Measurements from ENCODE around the gene RPRD1B.
A peak's percentile ranks its signal among the peaks of the same experiment; 100 is the strongest.

The RPRD1B gene

GRCh38 chr20:38112930-38113294 is 79.4 kb downstream of the RPRD1B start:
- H3K4me3 ChIP-seq (ENCODE audit: low read depth, low read length, poor library complexity, severe bottlenecking): no peak overlapping the region
- no peak overlapping the region for H3K9ac ChIP-seq (ENCODE audit: low read length)
- H3K27ac ChIP-seq (ENCODE audit: low read depth, low read length, poor library complexity, severe bottlenecking): no peak overlapping the region
- no peak overlapping the region for H2AFZ ChIP-seq (ENCODE audit: low read length)
- no peaks in the 10 kb centered on the region for H3K79me2 ChIP-seq (ENCODE audit: insufficient read depth, low read length)
- no peak for TF ChIP-seq CTCF (IDR thresholded peaks at IDR 0.05; ENCODE audit: low read length)
- TF ChIP-seq EZH2 (IDR thresholded peaks at IDR 0.05; ENCODE audit: borderline replicate concordance, low read length): no peak
- no peak overlapping the region for H3K4me2 ChIP-seq (ENCODE audit: low read length)
- no peaks in the 10 kb centered on the region for H3K27me3 ChIP-seq (ENCODE audit: insufficient read depth, low read length)
- no peaks in the 10 kb centered on the region for H4K20me1 ChIP-seq (ENCODE audit: insufficient read depth, low read length)
- H3K4me1 ChIP-seq (ENCODE audit: insufficient read depth, low read length, severe bottlenecking): no peaks in the 10 kb centered on the region
- H3F3A ChIP-seq (ENCODE audit: insufficient read depth, low read length): no peaks in the 10 kb centered on the region
- no peaks in the 10 kb centered on the region for H3K36me3 ChIP-seq (ENCODE audit: insufficient read depth, low read length)
- H3K9me3 ChIP-seq (ENCODE audit: low read length): no peaks in the 10 kb centered on the region
- no peaks in the 10 kb centered on the region for H3K9me2 ChIP-seq (ENCODE audit: low read depth, low read length)

GRCh38 chr20:38113401-38114325 is 80.1 kb downstream of the RPRD1B start:
- TF ChIP-seq CTCF (IDR thresholded peaks at IDR 0.05; ENCODE audit: low read length) (peak; percentile 45; the same call in 1 of the 2 replicates), EZH2 (IDR thresholded peaks at IDR 0.05; ENCODE audit: borderline replicate concordance, low read length) (no peak)
- Histone ChIP-seq H3K79me2 (ENCODE audit: insufficient read depth, low read length) (no peaks in the 10 kb centered on the region), H3K9ac (ENCODE audit: low read length) (no peak overlapping the region), H3K9me2 (ENCODE audit: low read depth, low read length) (no peaks in the 10 kb centered on the region), H3K27ac (ENCODE audit: low read depth, low read length, poor library complexity, severe bottlenecking) (no peak overlapping the region), H3K27me3 (ENCODE audit: insufficient read depth, low read length) (no peaks in the 10 kb centered on the region), H3K4me3 (ENCODE audit: low read depth, low read length, poor library complexity, severe bottlenecking) (no peak overlapping the region), H3K4me2 (ENCODE audit: low read length) (no peak overlapping the region), H3K4me1 (ENCODE audit: insufficient read depth, low read length, severe bottlenecking) (no peaks in the 10 kb centered on the region), H3K9me3 (ENCODE audit: low read length) (no peaks in the 10 kb centered on the region), H2AFZ (ENCODE audit: low read length) (no peak overlapping the region), H3F3A (ENCODE audit: insufficient read depth, low read length) (no peaks in the 10 kb centered on the region), H4K20me1 (ENCODE audit: insufficient read depth, low read length) (no peaks in the 10 kb centered on the region), H3K36me3 (ENCODE audit: insufficient read depth, low read length) (no peaks in the 10 kb centered on the region)

- no peaks in the 10 kb centered on the region for H3K9me2 ChIP-seq (ENCODE audit: low read depth, low read length)
- H3K27me3 ChIP-seq (ENCODE audit: insufficient read depth, low read length): no peaks in the 10 kb centered on the region
- H3K4me3 ChIP-seq (ENCODE audit: low read depth, low read length, poor library complexity, severe bottlenecking): no peak overlapping the region
- H3K36me3 ChIP-seq (ENCODE audit: insufficient read depth, low read length): no peaks in the 10 kb centered on the region
- H3K4me2 ChIP-seq (ENCODE audit: low read length): no peak overlapping the region
- no peak overlapping the region for H3K27ac ChIP-seq (ENCODE audit: low read depth, low read length, poor library complexity, severe bottlenecking)
- no peaks in the 10 kb centered on the region for H3K9me3 ChIP-seq (ENCODE audit: low read length)
- TF ChIP-seq EZH2 (IDR thresholded peaks at IDR 0.05; ENCODE audit: borderline replicate concordance, low read length) (no peak), CTCF (IDR thresholded peaks at IDR 0.05; ENCODE audit: low read length) (no peak)
- H3K9ac ChIP-seq (ENCODE audit: low read length): no peak overlapping the region
- no peaks in the 10 kb centered on the region for H3F3A ChIP-seq (ENCODE audit: insufficient read depth, low read length)
- no peaks in the 10 kb centered on the region for H3K4me1 ChIP-seq (ENCODE audit: insufficient read depth, low read length, severe bottlenecking)
- no peaks in the 10 kb centered on the region for H4K20me1 ChIP-seq (ENCODE audit: insufficient read depth, low read length)
- no peaks in the 10 kb centered on the region for H3K79me2 ChIP-seq (ENCODE audit: insufficient read depth, low read length)
- H2AFZ ChIP-seq (ENCODE audit: low read length): no peak overlapping the region
Observed at GRCh38 chr20:38114353-38114791, 80.8 kb downstream of the RPRD1B start.

Data from OCI-LY1 (cell line).